Measurements from ENCODE around the gene LMBR1. TPM values are rescaled to one million over a fixed set of nuclear protein-coding genes. Genes with fewer than 3 reads are reported as not detected.
"Not testable (repeated sequence)": the region's sequence is repeated elsewhere in the genome, so short reads cannot be mapped to it uniquely, and the experiment has no call there.

The LMBR1 gene
- total RNA-seq, 2 experiments from 2014 or later = 114 to 136 TPM

- Histone ChIP-seq H3K79me2 (ENCODE audit: insufficient read depth, low read depth, low read length) (no peaks in the 10 kb centered on the region), H3K9me2 (ENCODE audit: insufficient read depth, low read length) (no peaks in the 10 kb centered on the region), H4K20me1 (ENCODE audit: insufficient read depth, low read length) (no peaks in the 10 kb centered on the region), H3K4me3 (ENCODE audit: low read depth, low read length, poor library complexity, severe bottlenecking) (no peak overlapping the region), H3K4me2 (ENCODE audit: low read length) (no peak overlapping the region), H3K9me3 (ENCODE audit: low read length) (no peaks in the 10 kb centered on the region), H2AFZ (ENCODE audit: low read length) (no peak overlapping the region), H3K27ac (ENCODE audit: low read depth, low read length, poor library complexity, severe bottlenecking) (no peak overlapping the region), H3K4me1 (ENCODE audit: insufficient read depth, low read length, poor library complexity, severe bottlenecking) (peaks cover 22% of the 10 kb centered on the region), H3K36me3 (ENCODE audit: insufficient read depth, low read length) (no peaks in the 10 kb centered on the region)
- intact Hi-C loops (cut with micrococcal nuclease; ENCODE audit: unreplicated experiment) = no loop called here
- ChIA-PET POLR2A (interaction anchor here (0.9 kb wide), 1 partner anchor 18 kb away, joined by 3 read pairs; no protein-coding TSS in a partner anchor), CTCF (ENCODE audit: unreplicated experiment) (interaction anchor here (0.9 kb wide), 1 partner anchor 19 kb away, joined by 3 read pairs; no protein-coding TSS in a partner anchor)
- TF ChIP-seq EZH2phosphoT487 (IDR thresholded peaks at IDR 0.05; ENCODE audit: borderline replicate concordance, low read depth, low read length) (no peak), CTCF (conservative IDR thresholded peaks at IDR 0.05; ENCODE audit: low read length) (no peak)
- no peak for DNase-seq (ENCODE audit: low spot score)
- no TSS peak for BruUV-seq (replicated peaks)
Observed at GRCh38 chr7:156918635-156919034, 25.7 kb upstream of the LMBR1 start.

- H2AFZ ChIP-seq (ENCODE audit: low read length); DNase-seq (ENCODE audit: low spot score); H3K4me3 ChIP-seq (ENCODE audit: low read depth, low read length, poor library complexity, severe bottlenecking); H3K79me2 ChIP-seq (ENCODE audit: insufficient read depth, low read depth, low read length); H3K36me3 ChIP-seq (ENCODE audit: insufficient read depth, low read length); CTCF ChIA-PET (ENCODE audit: unreplicated experiment); BruUV-seq (replicated peaks); H3K4me1 ChIP-seq (ENCODE audit: insufficient read depth, low read length, poor library complexity, severe bottlenecking); H3K27ac ChIP-seq (ENCODE audit: low read depth, low read length, poor library complexity, severe bottlenecking); POLR2A ChIA-PET; H3K4me2 ChIP-seq (ENCODE audit: low read length); H3K9me3 ChIP-seq (ENCODE audit: low read length); H4K20me1 ChIP-seq (ENCODE audit: insufficient read depth, low read length); H3K9me2 ChIP-seq (ENCODE audit: insufficient read depth, low read length): not testable (repeated sequence)
- intact Hi-C loops (cut with micrococcal nuclease; ENCODE audit: unreplicated experiment) = loop anchor here (5.0 kb wide), 1 partner anchor 38 kb away; the partner anchor contains the start of gene NOM1
Observed at GRCh38 chr7:156909574-156910252, 16.7 kb upstream of the LMBR1 start.

- ChIA-PET CTCF (ENCODE audit: unreplicated experiment) (no interaction called here), POLR2A (no interaction called here)
- no peaks in the 10 kb centered on the region for H3K9me2 ChIP-seq (ENCODE audit: insufficient read depth, low read length)
- H3K27ac ChIP-seq (ENCODE audit: low read depth, low read length, poor library complexity, severe bottlenecking) = no peak overlapping the region
- H3K4me1 ChIP-seq (ENCODE audit: insufficient read depth, low read length, poor library complexity, severe bottlenecking) = no peaks in the 10 kb centered on the region
- no peaks in the 10 kb centered on the region for H3K9me3 ChIP-seq (ENCODE audit: low read length)
- no TSS peak for BruUV-seq (replicated peaks)
- TF ChIP-seq EZH2phosphoT487 (IDR thresholded peaks at IDR 0.05; ENCODE audit: borderline replicate concordance, low read depth, low read length) (no peak), CTCF (conservative IDR thresholded peaks at IDR 0.05; ENCODE audit: low read length) (no peak)
- H3K4me2 ChIP-seq (ENCODE audit: low read length) = no peak overlapping the region
- H3K4me3 ChIP-seq (ENCODE audit: low read depth, low read length, poor library complexity, severe bottlenecking) = no peak overlapping the region
- H3K36me3 ChIP-seq (ENCODE audit: insufficient read depth, low read length) = no peaks in the 10 kb centered on the region
- intact Hi-C loops (cut with micrococcal nuclease; ENCODE audit: unreplicated experiment) = loop anchor here (5.0 kb wide), 1 partner anchor 40 kb away; the partner anchor contains the start of gene NOM1
- DNase-seq (ENCODE audit: low spot score) = no peak
- H4K20me1 ChIP-seq (ENCODE audit: insufficient read depth, low read length) = no peaks in the 10 kb centered on the region
- H2AFZ ChIP-seq (ENCODE audit: low read length) = no peak overlapping the region
- no peaks in the 10 kb centered on the region for H3K79me2 ChIP-seq (ENCODE audit: insufficient read depth, low read depth, low read length)
Observed at GRCh38 chr7:156907656-156908055, 14.7 kb upstream of the LMBR1 start.
